ENCODE results near the gene RNF114.
"Not testable (repeated sequence)": the region's sequence is repeated elsewhere in the genome, so short reads cannot be mapped to it uniquely, and the experiment has no call there.

The RNF114 gene

GRCh38 chr20:49936153-49937026 lies at the start of gene RNF114:
Gene RNF114, plus strand, starts transcription at chr20:49936397. Its CDS starts 16 bp downstream, at chr20:49936413.
- DNase-seq: peak; percentile 90 to 93

GRCh38 chr20:49886571-49887213 lies 49.5 kb upstream of the RNF114 start:
- no peak for DNase-seq

- no peak for DNase-seq
These were observed 48.7 kb upstream of the RNF114 start for GRCh38 chr20:49887251-49888211.

GRCh38 chr20:49888212-49889000 lies 47.8 kb upstream of the RNF114 start:
- DNase-seq: peak; percentile 54 to 58

GRCh38 chr20:49889001-49889934 lies 46.9 kb upstream of the RNF114 start:
- DNase-seq: no peak

GRCh38 chr20:49889935-49890333 lies 46.3 kb upstream of the RNF114 start:
- DNase-seq: no peak

GRCh38 chr20:49890471-49891361 lies 45.5 kb upstream of the RNF114 start:
- DNase-seq: no peak

- no peak for DNase-seq
These were observed 44.6 kb upstream of the RNF114 start for GRCh38 chr20:49891476-49892110.

GRCh38 chr20:49892260-49892659 lies 43.9 kb upstream of the RNF114 start:
- no peak for DNase-seq

GRCh38 chr20:49892817-49893216 lies 43.4 kb upstream of the RNF114 start:
- DNase-seq: no peak

GRCh38 chr20:49893242-49894072 lies 42.7 kb upstream of the RNF114 start:
- DNase-seq: peak; percentile 35 to 37

- DNase-seq: peak in 1 of 2 donors; percentile 28
These were observed 42.1 kb upstream of the RNF114 start for GRCh38 chr20:49894073-49894470.

- DNase-seq: not testable (repeated sequence)
These were observed 40.6 kb upstream of the RNF114 start for GRCh38 chr20:49895474-49896093.

GRCh38 chr20:49896204-49896603 lies 40.0 kb upstream of the RNF114 start:
- DNase-seq: no peak

- DNase-seq: no peak
These were observed 36.4 kb upstream of the RNF114 start for GRCh38 chr20:49899541-49900383.

- no peak for DNase-seq
These were observed 34.6 kb upstream of the RNF114 start for GRCh38 chr20:49901588-49901987.

Data from stimulated activated CD4-positive, alpha-beta T cell treated with anti-CD3 and anti-CD28 coated beads, Interleukin-2, amount 100 ng/mL, for 48 hours (primary cell).